B cell (primary cell): ENCODE results near the gene PPP4R3A. TPM values are rescaled to one million over a fixed set of nuclear protein-coding genes. Genes with fewer than 3 reads are reported as not detected.

Experiments used
- ATAC-seq: fragments of 200-7000 bp; cut with Tn5 transposase; one replicate; pipeline ENCODE4 v1.10.0; 2021; ENCODE audit warnings: low read depth, mild to moderate bottlenecking, moderate number of reproducible peaks, moderate library complexity
- CTCF ChIA-PET: fragments of 350-600 bp; sonication (Branson Sonifier 250); formaldehyde crosslinking; loops from one replicate; lab custom pipeline; 2021; ENCODE audit warnings: antibody characterized with exemption, inconsistent platforms; lab: Charles Lee
- POLR2A ChIA-PET: fragments of 350-600 bp; sonication (Branson Sonifier 250); formaldehyde crosslinking; loops from one replicate; lab custom pipeline; 2021; ENCODE audit warnings: antibody characterized with exemption; lab: Charles Lee
- DNase-seq: peaks from one replicate; pipeline ENCODE4 v3.0.0; 2013
- H2AFZ ChIP-seq: 2 replicates; pipeline ENCODE4 v1.6.1; 2012; ENCODE audit warnings: mild to moderate bottlenecking, low read depth, low read length; ENCODE audit not compliant: insufficient read depth, poor library complexity, severe bottlenecking
- H3K27ac ChIP-seq, 2 donors: 1 replicate in 1 of 2; 2 replicates in 1 of 2; pipeline ENCODE4 v1.5.1; 2012 to 2013; ENCODE audit warnings: low read length in 2 of 2, mild to moderate bottlenecking in 2 of 2, moderate library complexity in 1 of 2
- H3K27me3 ChIP-seq, 4 experiments: fragments of 200-600 bp in 1 of 4; sonication (generic) in 1 of 4; replicated peaks in 1 of 4; 1 replicate in 2 of 4; 2 replicates in 2 of 4; pipeline versions ENCODE4 v1.6.1 to v1.7.0; 2013 to 2016; ENCODE audit warnings: low read length in 3 of 4, mild to moderate bottlenecking in 2 of 4, mixed read lengths in 1 of 4, moderate library complexity in 1 of 4; ENCODE audit not compliant: insufficient read depth in 4 of 4, control insufficient read depth in 3 of 4; ENCODE audit errors: control extremely low read depth in 1 of 4
- H3K36me3 ChIP-seq, 2 experiments: replicated peaks in 1 of 2; 1 replicate in 1 of 2; 2 replicates in 1 of 2; pipeline versions ENCODE4 v1.6.1 to v1.7.1; 2013; ENCODE audit warnings: low read length in 1 of 2; ENCODE audit not compliant: insufficient read depth in 2 of 2, control insufficient read depth in 1 of 2; ENCODE audit errors: control extremely low read depth in 1 of 2, extremely low read depth in 1 of 2
- H3K4me1 ChIP-seq, 2 donors: fragments of 200-600 bp in 1 of 2; sonication (generic) in 1 of 2; 1 replicate in 1 of 2; 2 replicates in 1 of 2; pipeline versions ENCODE4 v1.5.1 to v1.6.1; 2013 to 2017; ENCODE audit warnings: low read length in 2 of 2; ENCODE audit not compliant: control insufficient read depth in 2 of 2, insufficient read depth in 2 of 2
- H3K4me2 ChIP-seq: replicated peaks from 2 replicates; pipeline ENCODE3; 2012; ENCODE audit warnings: mild to moderate bottlenecking, low read depth, low read length; ENCODE audit not compliant: poor library complexity, severe bottlenecking
- H3K4me3 ChIP-seq, 5 experiments: fragments of 200-600 bp in 1 of 5; sonication (generic) in 1 of 5; 1 replicate in 3 of 5; 2 replicates in 2 of 5; pipeline versions ENCODE4 v1.5.1 to v1.7.0; 2011 to 2016; ENCODE audit warnings: low read length in 4 of 5, mild to moderate bottlenecking in 4 of 5, low read depth in 2 of 5, control low read depth in 1 of 5, moderate library complexity in 1 of 5; ENCODE audit not compliant: insufficient read depth in 1 of 5; ENCODE audit errors: control extremely low read depth in 1 of 5, extremely low read depth in 1 of 5
- H3K79me2 ChIP-seq: fragments of 200-600 bp; sonication (generic); one replicate; pipeline ENCODE4 v1.6.0; 2016; ENCODE audit warnings: low read length; ENCODE audit not compliant: control insufficient read depth, insufficient read depth
- H3K9ac ChIP-seq: fragments of 200-600 bp; sonication (generic); 2 replicates; pipeline ENCODE4 v1.6.1; 2017; ENCODE audit warnings: mild to moderate bottlenecking, low read length, moderate library complexity
- H3K9me3 ChIP-seq, 3 donors: one replicate each; pipeline versions ENCODE4 v1.6.1 to v1.7.1; 2013; ENCODE audit warnings: low read length in 2 of 3; ENCODE audit not compliant: control insufficient read depth in 2 of 3, insufficient read depth in 1 of 3; ENCODE audit errors: control extremely low read depth in 1 of 3
- H4K20me1 ChIP-seq: 2 replicates; pipeline ENCODE4 v1.6.0; 2012; ENCODE audit warnings: mild to moderate bottlenecking, low read length; ENCODE audit not compliant: insufficient read depth, control insufficient read depth, poor library complexity, severe bottlenecking
- H3K27ac Mint-ChIP-seq: one replicate; pipeline ENCODE4 v1.8.0; 2021; ENCODE audit warnings: mixed read lengths
- H3K27me3 Mint-ChIP-seq: one replicate; pipeline ENCODE4 v1.8.0; 2021; ENCODE audit warnings: mixed read lengths
- H3K4me1 Mint-ChIP-seq: one replicate; pipeline ENCODE4 v1.8.0; 2021; ENCODE audit warnings: mixed read lengths
- H3K4me3 Mint-ChIP-seq: one replicate; pipeline ENCODE4 v1.8.0; 2021; ENCODE audit warnings: mixed read lengths
- H3K9me3 Mint-ChIP-seq: one replicate; pipeline ENCODE4 v1.8.0; 2022; ENCODE audit warnings: mixed read lengths; ENCODE audit not compliant: insufficient read depth
- CTCF ChIP-seq: fragments of 200-600 bp; IDR thresholded peaks from one replicate; pipeline ENCODE4 v1.8.0; 2022; ENCODE audit warnings: antibody characterized with exemption, mild to moderate bottlenecking
- EZH2 ChIP-seq: IDR thresholded peaks from 2 replicates; pipeline ENCODE4 v1.6.1; 2012; ENCODE audit warnings: borderline replicate concordance, low read depth, mild to moderate bottlenecking, moderate library complexity, low read length; ENCODE audit not compliant: insufficient read depth, poor library complexity, severe bottlenecking
- WGBS: methylation state at CpG from one replicate; pipeline ENCODE4 v1.1.5; 2013; ENCODE audit warnings: missing lambda C conversion rate; ENCODE audit not compliant: insufficient coverage; 5-methylcytosine and 5-hydroxymethylcytosine counted together
- intact Hi-C: fragments of 100-400 bp; cut with micrococcal nuclease; formaldehyde crosslinking; loops from one replicate; pipeline ENCODE4 v1.10.0; 2022
- polyA plus RNA-seq: library from polyadenylated mRNA; depleted of rRNA; stranded (reverse); fragments of >200 nt; gene quantifications from 2 replicates; pipeline ENCODE4 v1.2.3, GENCODE V29; 2012
- total RNA-seq, 2 donors: library from RNA; stranded (reverse); fragments of 120-200 nt in 1 of 2; gene quantifications; 1 replicate in 1 of 2; 2 replicates in 1 of 2; pipeline versions ENCODE4 v1.2.3 to v1.2.4, GENCODE V29; 2013 to 2022

PPP4R3A gene
- total and polyA plus RNA-seq, 2 donors (not counting 1 experiment from before 2014, with no cell fraction given): 80.6 to 189 TPM

- H3K4me3 Mint-ChIP-seq: no peak overlapping the region
These were observed 6.7 kb upstream of the PPP4R3A start for GRCh38 chr14:91516663-91517388.

More at GRCh38 chr14:91516663-91517388, 6.7 kb upstream of the PPP4R3A start:
- Histone ChIP-seq H2AFZ (no peak overlapping the region), H3K27ac (no peak overlapping the region), H3K4me1 (no peaks in the 10 kb centered on the region), H3K4me2 (no peak overlapping the region), H3K27me3 (peaks cover 0 to 6% (median 2%) of the 10 kb centered on the region in 4 experiments), H3K79me2 (peaks cover 4% of the 10 kb centered on the region), H3K9ac (no peak overlapping the region), H3K9me3 (peaks cover 0 to 3% (median 0%) of the 10 kb centered on the region in 3 donors), H3K4me3 (no peak overlapping the region), H3K36me3 (no peaks in the 10 kb centered on the region), H4K20me1 (no peaks in the 10 kb centered on the region)
- ChIA-PET CTCF (no interaction called here), POLR2A (no interaction called here)
- peaks cover 20% of the 10 kb centered on the region for H3K27me3 Mint-ChIP-seq
- H3K9me3 Mint-ChIP-seq: no peaks in the 10 kb centered on the region
- no peak for ATAC-seq
- 92% methylated on average over 2 of the region's 7 CpGs for WGBS
- DNase-seq: no peak
- H3K27ac Mint-ChIP-seq: no peak overlapping the region
- H3K4me1 Mint-ChIP-seq: no peaks in the 10 kb centered on the region
- TF ChIP-seq EZH2 (no peak), CTCF (no peak)
- intact Hi-C loops: loop anchor here (10.0 kb wide), 1 partner anchor 318 kb away; no protein-coding TSS in a partner anchor
